Hypothalamus (tissue), 51 donors: ENCODE measurements around the gene INAFM1.
A peak's percentile ranks its signal among the peaks of the same experiment; 100 is the strongest.
"Not testable (repeated sequence)": the region's sequence is repeated elsewhere in the genome, so short reads cannot be mapped to it uniquely, and the experiment has no call there.

Experiments
- DNase-seq, 51 donors: peaks; one replicate each; lab custom pipeline; 2025; lab: John Stamatoyannopoulos, UW

INAFM1 gene

DNA sequence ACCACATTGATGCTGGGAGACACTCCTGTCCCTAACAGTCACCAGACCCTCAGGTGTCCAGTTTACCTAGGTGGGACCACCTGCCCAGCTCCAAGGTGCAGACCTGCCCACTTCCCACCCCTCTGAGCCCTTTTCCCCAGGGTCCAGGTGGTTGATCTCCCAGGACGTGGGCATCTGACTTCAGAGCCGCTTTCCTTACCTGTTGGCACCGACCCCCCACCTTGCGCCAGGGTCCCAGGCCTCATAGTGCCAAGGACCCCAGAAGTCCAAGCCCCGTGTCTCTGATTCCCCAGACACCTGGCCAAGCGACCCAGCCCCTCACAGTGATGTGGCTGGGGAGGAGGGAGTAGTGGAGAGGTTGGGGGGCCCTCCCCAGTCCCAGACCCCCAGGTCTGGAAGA, 34.1 kb upstream of the INAFM1 start:
- DNase-seq: no peak

DNA sequence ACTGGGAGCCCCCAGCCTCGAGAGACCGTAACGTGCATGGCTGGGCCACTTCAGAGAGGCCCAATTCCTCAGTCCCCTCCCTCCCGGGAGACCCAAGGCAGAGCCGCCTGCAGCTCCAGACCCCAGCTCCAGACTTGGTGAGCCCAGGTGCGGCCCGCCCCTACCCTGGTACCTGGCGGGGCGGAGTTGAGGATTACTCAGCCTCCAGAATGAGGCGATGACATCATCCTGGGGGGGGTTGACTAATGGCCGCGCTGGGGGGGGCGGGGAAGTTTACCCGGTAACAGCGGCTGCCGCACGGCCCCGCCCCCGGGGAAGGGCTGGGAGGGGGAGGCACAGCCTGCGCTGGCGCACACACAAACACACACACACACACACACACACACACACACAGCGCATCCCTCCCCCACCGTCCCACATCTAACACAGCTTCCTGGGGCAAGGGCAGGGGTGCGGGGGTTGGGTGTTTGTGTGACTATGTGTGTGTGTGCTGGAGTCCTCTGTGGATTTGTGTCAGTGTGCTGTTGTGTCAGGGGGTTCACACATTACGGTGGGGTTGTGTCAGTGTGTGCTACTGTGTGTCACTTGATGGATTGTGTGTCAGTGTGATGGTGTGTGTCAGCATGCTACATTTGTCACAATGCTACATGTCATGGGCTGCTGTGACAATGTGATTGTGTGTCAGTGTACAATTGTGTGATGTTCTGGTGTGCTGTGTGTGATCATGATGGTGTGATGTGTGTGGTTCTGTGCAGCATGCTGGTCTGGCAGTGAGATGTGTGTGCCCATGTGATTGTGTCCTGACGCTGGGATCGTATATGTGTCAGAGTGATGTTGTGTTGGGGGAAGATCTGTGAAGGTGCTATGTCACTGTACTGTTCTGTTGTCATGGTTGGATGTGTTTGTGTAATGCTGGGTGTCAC, 33.4 kb upstream of the INAFM1 start:
- peak in 35 of 51 donors; percentile 4 to 73 (median 45) for DNase-seq

DNA sequence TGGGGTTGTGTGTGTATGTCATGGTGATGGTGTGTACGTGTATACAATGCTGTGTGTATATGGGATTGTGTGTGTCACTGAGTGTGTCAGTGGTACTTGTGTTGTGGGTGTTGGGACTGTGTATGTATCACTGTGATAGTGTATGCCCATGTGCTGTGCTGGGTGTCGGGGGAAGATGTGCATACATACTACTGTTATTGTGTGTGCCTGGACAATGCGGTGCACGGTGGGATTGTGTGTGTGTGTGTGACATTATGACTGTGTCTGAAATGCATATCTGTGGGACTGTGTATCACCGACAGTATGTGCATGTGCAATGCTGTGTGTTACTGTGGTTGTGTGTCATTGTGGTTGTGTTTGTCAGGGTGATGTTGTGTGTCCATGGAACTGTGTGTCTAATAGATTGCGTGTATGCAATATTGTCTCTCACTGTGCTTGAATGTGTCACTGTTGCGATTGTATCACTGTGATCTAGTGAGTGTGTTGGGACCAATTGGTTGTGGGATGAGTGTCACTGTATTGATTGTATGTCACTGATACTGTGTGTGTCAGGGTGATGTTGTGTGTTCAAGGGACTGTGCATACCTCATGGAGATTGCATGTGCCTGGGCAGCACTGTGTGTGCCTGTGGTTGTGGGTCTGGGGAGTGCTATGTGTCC, 32.6 kb upstream of the INAFM1 start:
- no peak for DNase-seq

DNA sequence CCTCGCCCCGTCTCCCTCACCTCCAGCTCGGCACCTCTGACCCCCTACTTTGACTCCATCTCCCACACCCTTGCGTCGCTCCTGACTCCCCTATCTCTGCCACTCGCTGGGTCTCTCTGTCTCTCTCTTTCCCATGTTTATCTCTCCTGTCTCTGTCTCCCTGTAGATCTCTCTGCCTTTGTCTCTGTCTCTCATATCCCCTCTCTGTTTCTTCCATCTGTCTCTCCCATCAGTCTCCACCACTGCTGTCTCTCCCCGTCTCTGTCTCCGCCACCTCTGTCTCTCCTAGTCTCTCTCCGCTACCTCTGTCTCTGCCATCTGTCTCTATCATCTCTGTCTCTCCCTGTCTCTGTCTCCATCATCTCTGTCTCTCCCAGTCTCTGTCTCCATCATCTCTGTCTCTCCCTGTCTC, 31.3 kb upstream of the INAFM1 start:
- DNase-seq: no peak

DNA sequence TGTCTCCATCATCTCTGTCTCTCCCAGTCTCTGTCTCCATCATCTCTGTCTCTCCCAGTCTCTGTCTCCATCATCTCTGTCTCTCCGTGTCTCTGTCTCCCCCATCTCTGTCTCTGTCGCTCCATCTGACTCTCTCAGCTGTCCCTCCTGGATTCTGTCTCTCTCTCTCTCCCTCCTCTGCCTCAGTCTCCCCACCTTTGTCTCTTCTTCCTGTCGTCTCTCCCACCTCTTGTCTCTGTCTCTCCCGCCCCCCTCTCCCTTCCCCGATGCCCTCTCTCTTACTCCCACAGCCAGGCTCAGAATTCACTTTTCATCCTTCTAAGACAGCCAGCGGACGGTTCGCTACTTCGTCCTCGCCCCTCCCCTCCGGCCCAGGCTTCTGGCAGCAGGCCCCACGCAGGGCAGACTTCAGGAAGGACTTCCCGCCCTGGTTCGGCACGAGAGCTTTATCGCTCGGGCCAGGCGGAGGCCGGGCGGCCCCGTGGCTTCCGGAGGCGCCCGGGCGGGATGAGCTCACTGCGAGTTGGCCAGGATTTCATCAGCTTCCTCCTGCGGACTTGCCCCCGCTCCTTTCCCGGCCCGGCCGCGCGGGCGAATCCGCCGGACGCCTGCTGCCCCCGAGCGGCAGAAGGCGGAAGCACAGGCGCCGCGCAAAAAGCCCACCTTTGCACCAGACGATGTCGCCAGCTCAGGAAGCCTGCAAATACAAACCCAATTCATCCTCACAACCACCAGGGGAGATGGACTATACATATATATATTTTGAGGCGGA, 30.7 kb upstream of the INAFM1 start:
- peak in 49 of 51 donors; percentile 20 to 88 (median 72) for DNase-seq

DNA sequence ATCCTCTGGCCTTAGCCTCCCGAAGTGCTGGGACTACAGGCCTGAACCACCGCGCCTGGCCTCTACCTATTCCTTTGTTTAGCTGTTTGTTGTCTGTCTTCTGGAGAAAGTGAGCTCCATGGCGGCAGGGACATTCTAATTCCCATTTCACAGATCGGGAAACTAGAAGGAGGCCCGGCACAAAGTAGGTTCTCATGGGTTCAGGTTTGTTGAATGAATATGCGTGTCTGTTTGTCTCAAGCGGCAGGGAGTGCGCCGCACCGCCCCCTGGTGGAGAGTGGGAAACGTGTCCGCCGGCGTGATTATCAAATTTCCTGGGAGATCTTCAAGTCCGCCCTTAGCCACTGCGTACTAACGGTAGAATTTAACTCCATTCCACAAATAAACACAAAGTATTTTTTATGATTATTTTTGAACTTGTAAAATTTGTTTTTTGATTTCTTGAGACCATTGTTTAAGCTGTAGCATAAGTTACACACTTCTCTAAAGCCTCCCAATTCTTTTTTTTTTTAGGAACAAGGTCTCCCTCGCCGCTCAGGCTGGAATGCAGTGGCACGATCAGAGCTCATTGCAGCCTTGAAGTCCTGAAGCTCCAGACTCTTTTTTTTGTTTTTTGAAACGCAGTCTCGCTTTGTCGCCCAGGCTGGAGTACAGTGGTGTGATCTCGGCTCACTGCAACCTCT, 27.2 kb upstream of the INAFM1 start:
- peak in 43 of 51 donors; percentile 4 to 77 (median 44) for DNase-seq

DNA sequence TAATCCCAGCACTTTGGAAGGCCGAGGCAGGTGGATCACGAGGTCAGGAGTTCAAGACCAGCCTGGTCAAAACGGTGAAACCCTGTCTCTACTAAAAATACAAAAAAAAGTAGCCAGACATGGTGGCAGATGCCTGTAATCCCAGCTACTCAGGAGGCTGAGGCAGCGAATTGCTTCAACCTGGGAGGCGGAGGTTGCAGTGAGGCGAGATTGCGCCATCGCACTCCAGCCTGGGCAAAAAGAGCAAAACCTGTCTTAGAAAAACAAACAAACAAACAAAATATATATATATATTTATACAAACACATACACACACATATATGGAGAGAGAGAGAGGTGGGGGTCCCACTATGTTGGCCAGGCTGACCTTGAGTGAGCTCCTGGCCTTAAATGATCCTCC, 21.7 kb upstream of the INAFM1 start:
- DNase-seq: not testable (repeated sequence)

DNA sequence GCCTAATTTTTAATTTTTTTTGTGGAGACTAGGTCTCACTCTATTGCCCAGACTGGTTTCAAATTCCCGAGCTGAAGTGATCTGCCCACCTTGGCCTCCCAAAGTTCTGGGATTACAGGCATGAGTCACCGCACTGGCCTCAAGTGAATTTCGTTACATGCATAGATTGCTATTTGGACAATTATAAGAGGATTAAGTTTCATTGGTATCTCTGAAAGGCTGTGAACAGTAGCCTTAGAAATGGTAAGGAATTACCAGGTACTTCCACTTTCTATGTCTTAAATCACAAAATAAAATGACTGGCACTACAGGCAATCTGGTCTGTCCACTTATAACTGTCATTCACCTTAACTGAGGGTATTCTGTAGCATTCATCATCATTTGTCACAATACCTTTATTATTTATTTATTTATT, 21.2 kb upstream of the INAFM1 start:
- DNase-seq: no peak

DNA sequence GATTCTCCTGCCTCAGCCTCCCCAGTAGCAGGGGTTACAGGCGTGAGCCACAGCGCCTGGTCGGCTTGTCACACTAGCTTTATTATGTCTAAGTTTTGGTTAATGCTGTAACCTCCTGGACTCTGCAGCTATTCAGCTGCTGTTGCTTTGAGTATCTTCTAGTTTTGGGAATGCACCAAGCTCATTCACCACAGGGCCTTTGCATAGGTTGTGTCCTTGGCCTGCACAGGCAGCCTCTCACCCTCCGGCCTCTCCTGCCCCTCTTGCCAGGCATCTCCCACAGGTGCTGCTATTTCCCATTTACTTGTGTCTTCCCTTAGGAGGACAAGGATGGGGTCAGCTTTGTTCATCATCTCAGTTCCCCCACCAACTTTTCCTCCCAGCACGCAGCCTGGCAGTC, 20.7 kb upstream of the INAFM1 start:
- no peak for DNase-seq

DNA sequence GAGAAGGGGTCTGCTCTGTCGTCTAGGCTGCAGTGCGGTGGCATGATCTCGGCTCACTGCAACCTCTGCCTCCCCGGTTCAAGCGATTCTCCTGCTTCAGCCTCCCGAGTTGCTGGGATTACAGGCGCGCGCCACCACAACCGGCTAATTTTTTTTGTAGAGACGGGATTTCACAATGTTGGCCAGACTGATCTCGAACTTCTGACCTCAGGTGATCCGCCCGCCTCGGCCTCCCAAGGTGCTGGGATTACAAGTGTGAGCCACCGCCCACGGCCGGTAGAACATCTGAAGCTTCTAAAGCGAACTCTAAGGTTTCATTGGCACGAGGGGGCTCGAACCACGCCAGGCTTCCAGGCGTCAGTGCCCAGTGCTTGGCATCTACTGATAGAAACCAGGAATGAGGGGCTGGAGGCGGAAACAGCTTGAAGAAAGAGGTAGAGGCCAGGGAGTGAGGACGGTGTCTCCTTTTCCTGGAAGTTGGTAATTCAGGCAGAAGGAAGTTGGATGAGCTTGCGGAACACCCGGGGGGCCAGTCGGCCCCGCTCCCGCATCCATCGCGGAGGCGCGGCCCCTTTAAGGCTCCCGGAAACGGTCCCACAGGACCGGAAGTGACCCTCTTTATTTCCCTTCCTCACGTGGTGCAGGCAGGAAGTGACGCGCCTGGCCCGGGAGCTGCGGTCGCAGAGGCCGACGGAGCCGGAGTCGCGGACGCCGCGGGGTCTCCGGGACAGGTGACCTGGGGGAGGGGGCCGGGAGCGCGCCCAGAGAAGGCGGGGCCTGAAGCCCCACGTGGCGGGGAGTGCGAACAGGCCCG, 18.6 kb upstream of the INAFM1 start, which contains the start of gene CCDC9:
Gene CCDC9, plus strand, starts transcription at position 647 of the 814 bp plus-strand sequence. CDS start 1,876 bp downstream, outside the sequence.
- peak in 50 of 51 donors; percentile 89 to 100 (median 99) for DNase-seq

DNA sequence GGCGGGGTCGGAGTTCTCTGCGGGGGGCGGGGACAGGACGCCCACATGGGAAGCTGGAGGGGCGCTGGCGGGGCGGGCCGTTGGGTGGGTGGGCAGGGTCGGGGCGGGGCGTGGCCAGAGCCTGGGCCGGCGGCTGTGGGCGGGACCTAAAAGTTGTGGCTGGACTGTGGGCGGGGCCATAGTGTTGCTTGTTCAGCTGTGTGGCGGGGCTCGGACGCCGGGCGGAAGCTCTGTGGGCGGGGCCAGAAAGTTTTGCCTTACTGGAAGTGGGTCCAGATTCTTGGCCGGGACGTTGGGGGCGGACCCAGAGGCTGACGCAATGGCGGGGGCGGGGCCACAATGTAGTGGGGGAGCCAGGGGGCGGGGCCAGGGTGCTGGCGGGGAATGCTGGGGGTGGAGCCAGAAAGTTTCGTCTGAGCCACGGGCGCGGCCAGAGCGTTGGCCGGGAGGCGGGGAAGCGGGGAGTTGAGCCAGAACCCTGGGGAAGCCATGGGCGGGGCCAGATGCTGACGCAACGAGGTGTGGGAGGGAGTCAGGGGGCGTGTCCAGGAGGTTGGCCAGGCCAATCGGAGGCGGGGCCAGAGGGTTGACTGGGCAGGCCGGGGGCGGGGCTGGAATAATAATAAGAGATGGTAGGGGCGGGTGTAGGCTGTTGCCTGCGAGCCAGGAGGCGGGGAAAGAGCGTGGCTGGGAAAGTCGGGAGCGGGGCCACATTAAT, 17.8 kb upstream of the INAFM1 start:
- peak; percentile 87 to 100 (median 100) for DNase-seq

DNA sequence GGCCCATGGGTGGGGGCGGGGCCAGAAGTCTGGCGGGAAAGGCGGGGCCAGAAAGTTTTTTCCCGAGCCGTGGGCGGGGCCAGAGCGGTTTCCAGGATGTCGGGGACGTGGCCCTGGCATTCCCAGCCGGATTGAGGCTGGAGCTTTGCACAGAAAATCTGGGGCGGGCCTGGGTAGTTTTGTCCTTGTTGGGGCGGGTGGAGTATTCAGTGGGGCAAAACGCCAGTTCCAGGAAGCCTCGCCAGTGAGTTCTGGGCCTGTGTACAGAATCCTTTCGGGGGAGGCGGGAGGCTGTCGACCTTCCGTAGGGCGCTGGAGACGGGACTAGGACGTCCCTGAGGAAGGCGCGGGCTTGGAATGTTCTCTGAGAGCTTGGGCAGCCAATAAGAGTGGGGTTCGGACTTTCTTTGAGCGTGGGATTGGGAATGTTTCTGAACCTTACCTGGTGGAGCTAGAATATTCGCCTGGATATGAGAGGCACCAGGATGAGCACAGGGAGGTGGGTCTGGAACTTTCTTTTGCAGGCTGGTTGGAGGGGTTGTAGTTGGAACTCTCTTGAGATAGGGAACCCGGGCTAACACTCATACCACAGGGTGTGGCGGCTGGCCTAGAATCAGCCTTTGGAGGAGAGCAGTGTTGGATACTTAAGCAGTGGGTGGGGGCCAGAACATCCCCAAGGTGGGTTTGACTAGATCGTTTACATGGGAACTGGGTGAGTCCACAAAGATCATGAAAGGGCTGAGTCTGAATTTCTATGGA, 17.1 kb upstream of the INAFM1 start:
- DNase-seq: peak in 2 of 51 donors; percentile 25 to 38

DNA sequence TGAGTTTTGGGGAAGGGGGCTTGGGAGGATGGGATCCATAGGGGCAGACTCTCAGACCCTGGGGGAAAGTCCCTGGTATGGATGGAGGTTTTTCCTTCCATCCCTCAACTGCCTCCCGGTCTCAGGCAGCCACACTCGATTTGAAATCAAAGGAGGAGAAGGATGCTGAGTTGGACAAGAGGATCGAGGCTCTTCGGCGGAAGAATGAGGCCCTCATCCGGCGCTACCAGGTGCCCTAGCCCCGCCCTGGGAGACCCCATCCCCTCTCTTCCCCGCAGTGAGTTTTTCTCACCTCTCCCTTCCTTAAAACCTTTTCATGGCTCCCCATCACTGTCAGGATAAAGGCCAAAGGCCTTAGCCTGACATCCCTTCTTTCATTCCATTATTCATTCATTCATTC, 16.3 kb upstream of the INAFM1 start:
- DNase-seq: no peak

DNA sequence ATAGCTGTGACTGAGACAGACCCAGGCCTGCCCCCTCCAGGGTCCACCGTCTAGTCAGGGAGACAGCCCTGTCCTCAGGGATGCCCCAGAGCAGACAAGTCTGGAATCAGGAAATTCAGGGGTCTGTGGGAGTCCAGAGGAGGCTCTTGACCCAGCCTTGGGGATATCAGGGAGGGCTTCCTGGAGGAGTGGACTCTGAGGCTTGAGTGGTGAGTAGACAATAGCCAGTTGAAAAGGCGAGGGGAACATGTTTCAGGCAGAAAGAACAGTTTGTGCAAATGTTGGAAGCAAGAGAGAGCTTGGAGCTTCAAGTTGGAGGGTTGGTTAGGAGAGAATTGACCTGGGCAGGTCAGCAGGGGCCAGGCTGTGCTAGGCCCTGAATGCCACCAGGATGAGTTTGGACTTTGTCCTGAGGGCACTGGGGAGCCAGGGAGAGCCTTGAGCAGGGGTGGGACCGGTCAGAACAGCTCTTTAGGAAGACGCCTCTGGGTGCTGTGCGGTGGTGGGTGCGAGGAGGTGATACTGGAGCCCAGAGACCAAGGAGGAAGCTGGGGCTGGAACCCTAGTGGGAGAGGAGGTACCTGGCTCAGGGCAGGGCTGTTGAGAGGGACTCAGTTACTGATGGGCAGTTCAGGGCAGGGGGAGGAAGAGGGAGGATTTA, 15.7 kb upstream of the INAFM1 start:
- DNase-seq: no peak

DNA sequence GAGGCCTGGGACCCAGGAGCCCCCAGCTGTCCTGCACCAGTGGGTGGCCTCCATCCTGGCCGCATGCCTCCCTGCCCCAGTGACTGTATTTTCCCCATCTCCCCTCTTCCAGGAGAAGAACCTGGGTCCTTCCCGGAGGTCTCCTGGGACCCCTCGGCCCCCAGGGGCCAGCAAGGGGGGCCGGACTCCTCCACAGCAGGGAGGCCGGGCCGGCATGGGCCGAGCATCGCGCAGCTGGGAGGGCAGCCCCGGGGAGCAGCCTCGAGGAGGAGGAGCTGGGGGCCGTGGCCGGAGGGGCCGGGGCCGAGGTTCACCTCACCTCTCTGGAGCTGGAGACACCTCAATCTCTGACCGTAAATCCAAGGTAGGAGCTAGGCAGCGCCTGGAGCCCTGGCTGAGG, 14.2 kb upstream of the INAFM1 start:
- DNase-seq: no peak

DNA sequence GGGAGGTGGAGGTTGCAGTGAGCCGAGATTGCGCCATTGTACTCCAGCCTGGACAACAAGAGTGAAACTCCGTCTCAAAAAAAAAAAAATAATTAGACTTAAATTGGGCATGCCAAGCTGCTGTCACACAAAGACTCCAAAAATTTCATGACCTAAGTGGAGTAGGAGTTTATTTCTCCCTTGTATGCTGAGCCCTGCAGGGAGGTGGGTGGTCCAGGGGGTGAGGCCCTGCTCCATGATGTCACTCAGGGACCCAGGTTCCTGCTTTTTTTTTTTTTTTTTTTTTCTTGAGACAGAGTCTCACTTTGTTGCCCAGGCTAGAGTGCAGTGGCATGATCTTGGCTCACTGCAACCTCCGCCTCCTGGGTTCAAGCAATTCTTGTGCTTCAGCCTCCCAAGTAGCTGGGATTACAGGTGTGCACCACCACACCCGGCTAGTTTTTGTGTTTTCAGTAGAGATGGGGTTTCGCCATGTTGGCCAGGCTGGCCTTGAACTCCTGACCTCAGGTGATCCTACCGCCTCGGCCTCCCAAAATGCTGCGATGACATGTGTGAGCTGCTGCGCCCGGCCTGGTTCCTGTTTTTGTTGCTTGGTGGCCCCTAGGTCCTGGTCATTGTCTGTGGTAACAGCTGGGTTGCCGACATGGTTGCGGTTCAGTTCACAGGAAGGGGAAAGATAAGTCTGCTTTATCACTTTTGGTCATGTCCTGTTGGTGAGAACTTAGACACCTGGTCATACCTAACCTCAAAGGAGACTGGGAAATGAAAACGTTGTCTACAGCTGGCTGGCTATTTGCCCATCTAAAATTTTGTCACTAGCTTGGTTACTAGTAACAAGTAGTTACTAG, 12.5 kb upstream of the INAFM1 start:
- DNase-seq: not testable (repeated sequence)

DNA sequence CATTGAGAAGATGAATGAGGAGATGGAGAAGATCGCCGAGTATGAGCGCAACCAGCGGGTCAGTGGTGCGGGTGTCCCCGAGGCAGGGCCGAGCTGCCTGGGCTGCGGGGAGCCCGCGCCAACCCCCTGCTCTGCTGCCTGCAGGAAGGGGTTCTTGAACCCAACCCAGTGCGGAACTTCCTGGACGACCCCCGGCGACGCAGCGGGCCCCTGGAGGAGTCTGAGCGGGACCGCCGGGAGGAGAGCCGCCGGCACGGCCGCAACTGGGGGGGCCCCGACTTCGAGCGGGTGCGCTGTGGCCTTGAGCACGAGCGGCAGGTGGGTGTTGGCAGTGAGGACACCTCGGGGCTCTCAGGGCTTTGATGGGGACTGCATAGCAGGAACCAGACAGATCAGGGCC, 10.1 kb upstream of the INAFM1 start:
- DNase-seq: no peak
